ENCODE results near the gene CHRM4. TPM values are rescaled to one million over a fixed set of nuclear protein-coding genes. Genes with fewer than 3 reads are reported as not detected.

Gene CHRM4
- total RNA-seq, 5 donors from 2014 or later (not counting 1 experiment from before 2014, with no cell fraction given) = 0.18 to 3.9 (median 1.5) TPM; not detected in 1

DNA sequence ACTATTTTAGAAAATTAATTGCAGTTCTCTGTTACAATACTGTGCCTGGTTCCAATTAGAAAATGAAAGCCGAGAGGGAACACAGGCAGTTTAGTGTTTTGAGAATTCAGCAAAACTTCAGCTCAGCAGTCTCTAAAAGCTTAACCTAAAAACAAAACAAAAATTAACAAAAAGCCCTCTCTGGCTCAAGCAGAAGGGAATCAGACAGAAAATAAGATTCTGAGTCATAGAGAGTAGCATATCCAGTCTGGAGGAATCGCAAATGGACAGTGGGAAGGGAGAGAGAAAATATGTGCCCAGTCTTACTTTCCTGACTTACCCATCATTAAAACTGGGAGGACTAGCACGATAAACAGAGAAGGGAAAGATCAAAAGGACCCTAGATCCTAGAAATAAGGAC is 38.1 kb upstream of the CHRM4 start:
- CTCF ChIA-PET = interaction anchor here in 1 of 2 donors (0.7 kb wide), 1 partner anchor 141 kb away, joined by 5 read pairs; no protein-coding TSS in a partner anchor
- ATAC-seq (replicated peaks in 1 of 4) (no peak), DNase-seq (no peak)
- no CpG with 5 or more reads among the region's 3 CpGs for WGBS (ENCODE audit: insufficient coverage)
- H3K27ac ChIP-seq (ENCODE audit: low read length) = no peak overlapping the region
- Mint-ChIP-seq H3K9me3 (no peaks in the 10 kb centered on the region), H3K36me3 (peaks cover 68% of the 10 kb centered on the region), H3K4me1 (no peaks in the 10 kb centered on the region), H3K27ac (no peak overlapping the region), H3K4me3 (no peak overlapping the region), H3K27me3 (no peaks in the 10 kb centered on the region)
- no peaks in the 10 kb centered on the region for H3K9me3 ChIP-seq
- POLR2A ChIA-PET = interaction anchor here in 1 of 2 donors (0.7 kb wide), 1 partner anchor 13 kb away, joined by 3 read pairs; no protein-coding TSS in a partner anchor
- H3K4me3 ChIP-seq (ENCODE audit: control insufficient read depth in 1 of 2, extremely low read depth in 1 of 2, low read length in 1 of 2) = no peak overlapping the region
- no peaks in the 10 kb centered on the region for H3K4me1 ChIP-seq (ENCODE audit: control insufficient read depth in 1 of 2, extremely low read depth in 1 of 2, insufficient read depth in 2 of 2, low read length in 2 of 2)
- H3K27me3 ChIP-seq (replicated peaks in 1 of 2; ENCODE audit: control insufficient read depth in 2 of 2, extremely low read depth in 1 of 2, insufficient read depth in 2 of 2, low read length in 1 of 2) = no peaks in the 10 kb centered on the region
- peaks cover 11 to 52% of the 10 kb centered on the region in 2 donors for H3K36me3 ChIP-seq (ENCODE audit: control insufficient read depth in 2 of 2, extremely low read depth in 1 of 2, insufficient read depth in 1 of 2, low read length in 1 of 2)

DNA sequence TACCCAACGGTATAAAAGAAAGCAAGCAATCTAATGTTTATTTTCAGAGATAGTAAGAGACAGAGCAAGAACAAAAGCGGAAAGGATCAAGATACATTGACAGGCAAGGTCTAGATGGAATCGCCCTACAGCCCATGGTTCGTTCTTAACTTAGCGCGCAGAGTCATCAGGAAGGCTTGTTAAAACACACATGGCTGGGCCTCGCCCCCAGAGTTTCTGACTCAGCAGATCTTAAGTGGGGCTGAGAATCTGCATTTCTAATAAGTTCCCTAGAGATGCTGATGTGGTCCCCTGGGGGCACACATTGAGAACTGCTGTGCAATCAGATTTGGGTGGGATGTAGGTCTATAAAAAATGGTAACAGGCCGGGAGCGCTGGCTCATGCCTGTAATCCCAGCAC is 35.8 kb upstream of the CHRM4 start:
- H3K27me3 Mint-ChIP-seq = no peaks in the 10 kb centered on the region
- DNase-seq (no peak), ATAC-seq (replicated peaks in 1 of 4) (no peak)
- H3K36me3 ChIP-seq (ENCODE audit: control insufficient read depth in 2 of 2, extremely low read depth in 1 of 2, insufficient read depth in 1 of 2, low read length in 1 of 2) = peaks cover 0 to 41% of the 10 kb centered on the region in 2 donors
- H3K4me1 ChIP-seq (ENCODE audit: control insufficient read depth in 1 of 2, extremely low read depth in 1 of 2, insufficient read depth in 2 of 2, low read length in 2 of 2) = no peaks in the 10 kb centered on the region
- H3K27me3 ChIP-seq (replicated peaks in 1 of 2; ENCODE audit: control insufficient read depth in 2 of 2, extremely low read depth in 1 of 2, insufficient read depth in 2 of 2, low read length in 1 of 2) = no peaks in the 10 kb centered on the region
- ChIA-PET CTCF (no interaction called here), POLR2A (no interaction called here)
- no peak overlapping the region for H3K27ac ChIP-seq (ENCODE audit: low read length)
- H3K4me1 Mint-ChIP-seq = no peaks in the 10 kb centered on the region
- H3K9me3 Mint-ChIP-seq = no peaks in the 10 kb centered on the region
- no peak overlapping the region for H3K4me3 ChIP-seq (ENCODE audit: control insufficient read depth in 1 of 2, extremely low read depth in 1 of 2, low read length in 1 of 2)
- H3K9me3 ChIP-seq = no peaks in the 10 kb centered on the region
- H3K27ac Mint-ChIP-seq = no peak overlapping the region
- peaks cover 61% of the 10 kb centered on the region for H3K36me3 Mint-ChIP-seq
- H3K4me3 Mint-ChIP-seq = no peak overlapping the region
- 89% methylated on average over 8 of the region's 9 CpGs for WGBS (ENCODE audit: insufficient coverage)

DNA sequence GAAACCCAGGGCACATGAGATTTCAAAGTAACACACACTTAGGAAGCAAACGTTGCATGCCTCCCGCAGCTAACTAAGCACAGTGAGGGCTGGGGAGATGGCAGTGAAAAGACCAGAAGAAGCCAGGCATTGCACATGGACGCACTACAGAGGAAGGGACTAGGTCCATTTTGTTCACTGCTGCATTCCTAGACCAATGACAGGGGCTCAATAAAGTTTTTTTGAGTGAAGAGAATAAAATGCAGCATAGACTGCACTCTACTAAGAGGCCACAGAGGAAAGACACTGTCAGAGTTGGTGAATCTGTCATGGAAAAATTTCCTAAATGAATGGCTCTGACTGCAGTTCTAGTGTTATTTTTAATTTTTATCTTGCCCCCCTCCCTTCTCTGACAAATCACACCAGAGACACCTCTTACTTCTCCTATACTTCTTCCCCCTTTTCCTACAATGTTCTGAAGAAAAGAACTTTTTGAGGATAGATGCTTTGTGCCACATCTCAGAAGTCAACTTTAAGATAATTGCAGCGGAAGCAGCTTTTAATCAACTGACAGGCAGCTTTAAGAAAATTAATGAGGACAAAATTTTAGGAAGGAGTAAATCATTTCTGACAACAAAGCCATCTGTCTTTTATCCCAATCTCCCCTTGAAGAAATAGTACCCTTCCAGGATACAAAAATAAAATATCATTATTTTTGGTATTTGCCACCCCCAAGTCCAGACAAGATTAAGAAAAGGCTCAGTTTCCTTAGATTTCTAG is 34.8 kb upstream of the CHRM4 start:
- ATAC-seq (replicated peaks in 1 of 4) = no peak
- WGBS (ENCODE audit: insufficient coverage) = 100% methylated on average over 3 of the region's 4 CpGs

DNA sequence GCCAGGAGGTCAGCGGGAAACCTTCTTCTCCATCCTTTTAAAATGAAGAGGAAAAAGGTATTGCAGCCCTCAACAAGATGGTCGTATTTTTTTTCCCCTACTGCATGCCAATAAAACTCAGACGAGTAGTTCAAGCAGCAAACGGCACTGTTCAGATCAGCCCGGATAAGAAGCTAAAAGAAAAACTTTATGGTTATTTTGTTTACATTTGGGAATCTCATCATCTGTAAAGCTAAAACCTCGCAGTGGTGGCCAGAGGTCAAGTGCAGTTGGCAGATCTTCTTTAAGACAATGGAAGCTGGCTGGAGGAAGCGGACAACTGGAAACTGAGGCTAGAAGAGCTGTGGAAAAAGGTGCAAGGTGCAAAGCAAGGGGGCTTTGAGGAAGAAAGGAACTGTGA is 31.0 kb upstream of the CHRM4 start:
- Histone ChIP-seq H3K4me1 (ENCODE audit: control insufficient read depth in 1 of 2, extremely low read depth in 1 of 2, insufficient read depth in 2 of 2, low read length in 2 of 2) (no peaks in the 10 kb centered on the region), H3K27me3 (replicated peaks in 1 of 2; ENCODE audit: control insufficient read depth in 2 of 2, extremely low read depth in 1 of 2, insufficient read depth in 2 of 2, low read length in 1 of 2) (no peaks in the 10 kb centered on the region), H3K36me3 (ENCODE audit: control insufficient read depth in 2 of 2, extremely low read depth in 1 of 2, insufficient read depth in 1 of 2, low read length in 1 of 2) (peaks cover 0 to 38% of the 10 kb centered on the region in 2 donors), H3K9me3 (no peaks in the 10 kb centered on the region), H3K27ac (ENCODE audit: low read length) (no peak overlapping the region), H3K4me3 (ENCODE audit: control insufficient read depth in 1 of 2, extremely low read depth in 1 of 2, low read length in 1 of 2) (no peak overlapping the region)
- WGBS (ENCODE audit: insufficient coverage) = 98% methylated on average over 4 of the region's 7 CpGs
- H3K27me3 Mint-ChIP-seq = no peaks in the 10 kb centered on the region
- ATAC-seq (replicated peaks in 1 of 4) = no peak
- peaks cover 50% of the 10 kb centered on the region for H3K36me3 Mint-ChIP-seq
- no peaks in the 10 kb centered on the region for H3K9me3 Mint-ChIP-seq
- no peak overlapping the region for H3K4me3 Mint-ChIP-seq
- CTCF ChIA-PET = no interaction called here
- POLR2A ChIA-PET = no interaction called here
- DNase-seq = no peak
- no peak overlapping the region for H3K27ac Mint-ChIP-seq
- H3K4me1 Mint-ChIP-seq = no peaks in the 10 kb centered on the region

More for the DNA sequence above, 34.8 kb upstream of the CHRM4 start:
- Histone ChIP-seq H3K36me3 (ENCODE audit: control insufficient read depth in 2 of 2, extremely low read depth in 1 of 2, insufficient read depth in 1 of 2, low read length in 1 of 2) (peaks cover 0 to 43% of the 10 kb centered on the region in 2 donors), H3K4me1 (ENCODE audit: control insufficient read depth in 1 of 2, extremely low read depth in 1 of 2, insufficient read depth in 2 of 2, low read length in 2 of 2) (no peaks in the 10 kb centered on the region), H3K27ac (ENCODE audit: low read length) (no peak overlapping the region), H3K27me3 (replicated peaks in 1 of 2; ENCODE audit: control insufficient read depth in 2 of 2, extremely low read depth in 1 of 2, insufficient read depth in 2 of 2, low read length in 1 of 2) (no peaks in the 10 kb centered on the region), H3K4me3 (ENCODE audit: control insufficient read depth in 1 of 2, extremely low read depth in 1 of 2, low read length in 1 of 2) (no peak overlapping the region), H3K9me3 (no peaks in the 10 kb centered on the region)
- Mint-ChIP-seq H3K27me3 (no peaks in the 10 kb centered on the region), H3K27ac (no peak overlapping the region), H3K9me3 (no peaks in the 10 kb centered on the region), H3K36me3 (peaks cover 60% of the 10 kb centered on the region), H3K4me1 (no peaks in the 10 kb centered on the region), H3K4me3 (no peak overlapping the region)
- no peak for DNase-seq
- ChIA-PET CTCF (interaction anchor here in 1 of 2 donors (0.6 kb wide), 1 partner anchor 76 kb away, joined by 7 read pairs; no protein-coding TSS in a partner anchor), POLR2A (no interaction called here)

DNA sequence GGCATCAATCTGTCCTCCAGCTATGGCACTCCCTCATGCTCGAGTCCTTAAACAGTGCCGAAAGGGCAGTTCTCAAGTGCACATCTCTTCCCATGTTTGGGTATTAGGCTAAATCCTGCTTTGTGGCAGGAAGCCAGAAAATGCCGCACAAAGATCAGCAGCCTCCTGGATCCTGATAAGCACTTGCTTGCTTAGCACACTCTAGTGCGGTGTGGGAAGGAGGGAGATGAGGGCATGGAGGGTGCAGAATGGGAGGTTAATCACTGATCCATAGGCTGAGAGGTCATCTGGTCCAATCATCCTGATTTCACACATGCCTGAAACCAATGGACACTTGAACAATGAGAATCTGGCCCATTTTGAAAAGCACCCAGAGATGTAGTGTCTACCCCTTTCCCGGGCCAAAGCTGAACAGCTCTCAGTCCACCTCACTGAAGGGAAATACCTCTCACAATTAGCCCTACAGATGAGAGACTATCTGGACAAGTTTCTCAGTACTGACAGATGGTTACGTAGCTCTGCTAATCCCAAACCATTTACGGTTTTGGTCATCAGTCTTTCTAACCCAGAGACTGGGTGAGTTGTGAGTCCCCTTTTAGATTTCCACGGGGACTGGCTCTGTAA is 29.8 kb upstream of the CHRM4 start:
- Histone ChIP-seq H3K4me3 (ENCODE audit: control insufficient read depth in 1 of 2, extremely low read depth in 1 of 2, low read length in 1 of 2) (no peak overlapping the region), H3K9me3 (no peaks in the 10 kb centered on the region), H3K36me3 (ENCODE audit: control insufficient read depth in 2 of 2, extremely low read depth in 1 of 2, insufficient read depth in 1 of 2, low read length in 1 of 2) (peaks cover 0 to 45% of the 10 kb centered on the region in 2 donors), H3K27me3 (replicated peaks in 1 of 2; ENCODE audit: control insufficient read depth in 2 of 2, extremely low read depth in 1 of 2, insufficient read depth in 2 of 2, low read length in 1 of 2) (no peaks in the 10 kb centered on the region), H3K27ac (ENCODE audit: low read length) (no peak overlapping the region), H3K4me1 (ENCODE audit: control insufficient read depth in 1 of 2, extremely low read depth in 1 of 2, insufficient read depth in 2 of 2, low read length in 2 of 2) (no peaks in the 10 kb centered on the region)
- Mint-ChIP-seq H3K27me3 (no peaks in the 10 kb centered on the region), H3K4me1 (peaks cover 0 to 2% (median 0%) of the 10 kb centered on the region in 3 donors), H3K36me3 (peaks cover 49% of the 10 kb centered on the region), H3K27ac (no peak overlapping the region), H3K9me3 (no peaks in the 10 kb centered on the region), H3K4me3 (no peak overlapping the region)
- CTCF ChIA-PET = no interaction called here
- ATAC-seq (replicated peaks in 1 of 4) (no peak), DNase-seq (no peak)
- WGBS (ENCODE audit: insufficient coverage) = 96% methylated on average over 4 of the region's 8 CpGs
- POLR2A ChIA-PET = no interaction called here

DNA sequence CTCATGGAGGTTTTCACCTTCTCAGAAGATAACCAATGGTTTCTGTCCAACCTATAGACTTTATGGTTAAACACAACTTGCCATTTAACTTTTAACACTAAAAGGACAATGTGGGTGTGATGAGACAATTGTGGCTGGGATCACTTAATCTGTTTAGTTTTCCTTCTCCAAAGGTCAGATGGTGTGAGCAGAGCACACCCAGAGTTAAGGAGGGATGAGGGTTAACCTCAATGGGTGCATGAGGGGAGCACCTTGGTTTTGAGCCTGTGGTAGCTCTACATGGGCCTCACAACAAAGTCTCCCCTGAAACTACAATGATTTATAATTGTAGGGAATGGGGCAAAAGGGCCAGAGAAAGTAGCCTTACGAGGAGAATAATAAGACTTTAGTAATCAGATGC is 28.9 kb upstream of the CHRM4 start:
- H3K27me3 ChIP-seq (replicated peaks in 1 of 2; ENCODE audit: control insufficient read depth in 2 of 2, extremely low read depth in 1 of 2, insufficient read depth in 2 of 2, low read length in 1 of 2) = no peaks in the 10 kb centered on the region
- peaks cover 5 to 8% (median 8%) of the 10 kb centered on the region in 3 donors for H3K4me1 Mint-ChIP-seq
- no peak for ATAC-seq (replicated peaks in 1 of 4)
- H3K27me3 Mint-ChIP-seq = no peaks in the 10 kb centered on the region
- no peak overlapping the region for H3K27ac ChIP-seq (ENCODE audit: low read length)
- H3K4me3 ChIP-seq (ENCODE audit: control insufficient read depth in 1 of 2, extremely low read depth in 1 of 2, low read length in 1 of 2) = no peak overlapping the region
- H3K27ac Mint-ChIP-seq = no peak overlapping the region
- DNase-seq = no peak
- POLR2A ChIA-PET = no interaction called here
- no peak overlapping the region for H3K4me3 Mint-ChIP-seq
- peaks cover 51% of the 10 kb centered on the region for H3K36me3 Mint-ChIP-seq
- WGBS (ENCODE audit: insufficient coverage) = no CpG with 5 or more reads among the region's 1 CpG
- CTCF ChIA-PET = no interaction called here
- peaks cover 0 to 51% of the 10 kb centered on the region in 2 donors for H3K36me3 ChIP-seq (ENCODE audit: control insufficient read depth in 2 of 2, extremely low read depth in 1 of 2, insufficient read depth in 1 of 2, low read length in 1 of 2)
- no peaks in the 10 kb centered on the region for H3K9me3 Mint-ChIP-seq
- H3K9me3 ChIP-seq = no peaks in the 10 kb centered on the region
- peaks cover 0 to 2% of the 10 kb centered on the region in 2 experiments for H3K4me1 ChIP-seq (ENCODE audit: control insufficient read depth in 1 of 2, extremely low read depth in 1 of 2, insufficient read depth in 2 of 2, low read length in 2 of 2)

Data from T-cell (primary cell).